ENCODE results near the gene RNASE13. TPM values are rescaled to one million over a fixed set of nuclear protein-coding genes. Genes with fewer than 3 reads are reported as not detected.

RNASE13 gene
- total RNA-seq, 1 donor from 2014 or later, result not detected

- H3K9me3 Mint-ChIP-seq, result no peaks in the 10 kb centered on the region
- H3K27me3 Mint-ChIP-seq, result peaks cover 8% of the 10 kb centered on the region
- DNase-seq (ENCODE audit: extremely low spot score, unreplicated experiment), result peak; percentile 87
- H3K4me1 Mint-ChIP-seq (ENCODE audit: unreplicated experiment), result peaks cover 26% of the 10 kb centered on the region
- H3K27ac Mint-ChIP-seq, result peak within 1 kb of the TSS; percentile 88
- H3K36me3 Mint-ChIP-seq, result peaks cover 8% of the 10 kb centered on the region
- TF ChIP-seq CTCF (conservative IDR thresholded peaks at IDR 0.05), result no peak
- H3K4me3 Mint-ChIP-seq, result peak within 1 kb of the TSS; percentile 92
These were observed 9.8 kb downstream of the RNASE13 start, which contains the start of gene NDRG2 for GRCh38 chr14:21024585-21025370. TSS of gene NDRG2 (minus strand) at chr14:21025061. CDS start at chr14:21023315, 1,746 bp downstream.

GRCh38 chr14:21023817-21024584 lies 10.6 kb downstream of the RNASE13 start:
- peaks cover 26% of the 10 kb centered on the region for H3K4me1 Mint-ChIP-seq (ENCODE audit: unreplicated experiment)
- no peak for TF ChIP-seq CTCF (conservative IDR thresholded peaks at IDR 0.05)
- peaks cover 8% of the 10 kb centered on the region for H3K27me3 Mint-ChIP-seq
- H3K9me3 Mint-ChIP-seq, result no peaks in the 10 kb centered on the region
- H3K27ac Mint-ChIP-seq, result peak overlapping the region; percentile 88
- H3K4me3 Mint-ChIP-seq, result peak overlapping the region; percentile 92
- H3K36me3 Mint-ChIP-seq, result peaks cover 8% of the 10 kb centered on the region
- no peak for DNase-seq (ENCODE audit: extremely low spot score, unreplicated experiment)

GRCh38 chr14:21023174-21023573 lies 11.4 kb downstream of the RNASE13 start:
- H3K36me3 Mint-ChIP-seq, result peaks cover 8% of the 10 kb centered on the region
- TF ChIP-seq CTCF (conservative IDR thresholded peaks at IDR 0.05), result no peak
- H3K27me3 Mint-ChIP-seq, result peaks cover 8% of the 10 kb centered on the region
- H3K4me3 Mint-ChIP-seq, result peak overlapping the region; percentile 92
- peak overlapping the region; percentile 79 for H3K27ac Mint-ChIP-seq
- H3K9me3 Mint-ChIP-seq, result no peaks in the 10 kb centered on the region
- DNase-seq (ENCODE audit: extremely low spot score, unreplicated experiment), result no peak
- peaks cover 26% of the 10 kb centered on the region for H3K4me1 Mint-ChIP-seq (ENCODE audit: unreplicated experiment)

- peak overlapping the region; percentile 92 for H3K4me3 Mint-ChIP-seq
- peaks cover 26% of the 10 kb centered on the region for H3K4me1 Mint-ChIP-seq (ENCODE audit: unreplicated experiment)
- no peaks in the 10 kb centered on the region for H3K9me3 Mint-ChIP-seq
- TF ChIP-seq CTCF (conservative IDR thresholded peaks at IDR 0.05), result no peak
- no peak for DNase-seq (ENCODE audit: extremely low spot score, unreplicated experiment)
- peak overlapping the region; percentile 79 for H3K27ac Mint-ChIP-seq
- peaks cover 8% of the 10 kb centered on the region for H3K27me3 Mint-ChIP-seq
- H3K36me3 Mint-ChIP-seq, result peaks cover 8% of the 10 kb centered on the region
These were observed 11.9 kb downstream of the RNASE13 start for GRCh38 chr14:21022686-21023085.

GRCh38 chr14:21020977-21021545 lies 13.5 kb downstream of the RNASE13 start:
- no peak for DNase-seq (ENCODE audit: extremely low spot score, unreplicated experiment)
- H3K4me3 Mint-ChIP-seq, result peak overlapping the region; percentile 67
- H3K36me3 Mint-ChIP-seq, result peaks cover 8% of the 10 kb centered on the region
- peaks cover 8% of the 10 kb centered on the region for H3K27me3 Mint-ChIP-seq
- H3K9me3 Mint-ChIP-seq, result no peaks in the 10 kb centered on the region
- H3K27ac Mint-ChIP-seq, result peak overlapping the region; percentile 91
- H3K4me1 Mint-ChIP-seq (ENCODE audit: unreplicated experiment), result peaks cover 16% of the 10 kb centered on the region
- TF ChIP-seq CTCF (conservative IDR thresholded peaks at IDR 0.05), result no peak

All from type B pancreatic cell (in vitro differentiated cells).